Activated CD8-positive, alpha-beta T cell treated with anti-CD3 and anti-CD28 coated beads for 36 hours (primary cell): ENCODE data around the gene CDC20. TPM values are rescaled to one million over a fixed set of nuclear protein-coding genes. Genes with fewer than 3 reads are reported as not detected.

ENCODE experiments used
- ATAC-seq: fragments of 200-7000 bp; cut with Tn5 transposase; one replicate; pipeline ENCODE4 v1.10.0; 2021; ENCODE audit warnings: mild to moderate bottlenecking, moderate library complexity
- CTCF ChIA-PET: fragments of 350-600 bp; sonication (Branson Sonifier 250); formaldehyde crosslinking; loops from one replicate; lab custom pipeline; 2021; ENCODE audit warnings: antibody characterized with exemption; lab: Charles Lee
- POLR2A ChIA-PET: fragments of 350-600 bp; sonication (Branson Sonifier 250); formaldehyde crosslinking; loops from one replicate; lab custom pipeline; 2021; ENCODE audit warnings: antibody characterized with exemption; lab: Charles Lee
- DNase-seq: peaks from one replicate; pipeline ENCODE4 v3.0.0-alpha.2; 2020
- H3K27ac Mint-ChIP-seq: one replicate; pipeline ENCODE4 v1.8.0; 2021; ENCODE audit warnings: mild to moderate bottlenecking, mixed read lengths
- H3K27me3 Mint-ChIP-seq: one replicate; pipeline ENCODE4 v1.8.0; 2021; ENCODE audit warnings: mixed read lengths
- H3K36me3 Mint-ChIP-seq: one replicate; pipeline ENCODE4 v1.8.0; 2021; ENCODE audit warnings: low read depth, mixed read lengths
- H3K4me1 Mint-ChIP-seq: one replicate; pipeline ENCODE4 v1.8.0; 2021; ENCODE audit warnings: low read depth, mixed read lengths
- H3K4me3 Mint-ChIP-seq: one replicate; pipeline ENCODE4 v1.8.0; 2021; ENCODE audit warnings: mild to moderate bottlenecking, moderate library complexity, mixed read lengths
- H3K9me3 Mint-ChIP-seq: one replicate; pipeline ENCODE4 v1.8.0; 2021; ENCODE audit warnings: mixed read lengths
- intact Hi-C: fragments of 100-400 bp; cut with micrococcal nuclease; formaldehyde crosslinking; loops from one replicate; pipeline ENCODE4 v1.10.0; 2022
- total RNA-seq, 2 experiments: library from RNA; stranded (reverse); gene quantifications; one replicate each; pipeline ENCODE4 v1.2.3, GENCODE V29; 2021
- TF ChIP-seq, protein P1 (sequence below): fragments of 200-600 bp; IDR thresholded peaks from one replicate; pipeline ENCODE4 v1.8.0; 2022; ENCODE audit warnings: antibody characterized with exemption, mild to moderate bottlenecking

Gene CDC20
- total RNA-seq, 2 experiments from 2014 or later, result 160 to 167 TPM

GRCh38 chr1:43346636-43347035 lies 12.1 kb upstream of the CDC20 start:
- no peak overlapping the region for H3K4me3 Mint-ChIP-seq
- intact Hi-C loops, result no loop called here
- TF ChIP-seq, protein P1, sequence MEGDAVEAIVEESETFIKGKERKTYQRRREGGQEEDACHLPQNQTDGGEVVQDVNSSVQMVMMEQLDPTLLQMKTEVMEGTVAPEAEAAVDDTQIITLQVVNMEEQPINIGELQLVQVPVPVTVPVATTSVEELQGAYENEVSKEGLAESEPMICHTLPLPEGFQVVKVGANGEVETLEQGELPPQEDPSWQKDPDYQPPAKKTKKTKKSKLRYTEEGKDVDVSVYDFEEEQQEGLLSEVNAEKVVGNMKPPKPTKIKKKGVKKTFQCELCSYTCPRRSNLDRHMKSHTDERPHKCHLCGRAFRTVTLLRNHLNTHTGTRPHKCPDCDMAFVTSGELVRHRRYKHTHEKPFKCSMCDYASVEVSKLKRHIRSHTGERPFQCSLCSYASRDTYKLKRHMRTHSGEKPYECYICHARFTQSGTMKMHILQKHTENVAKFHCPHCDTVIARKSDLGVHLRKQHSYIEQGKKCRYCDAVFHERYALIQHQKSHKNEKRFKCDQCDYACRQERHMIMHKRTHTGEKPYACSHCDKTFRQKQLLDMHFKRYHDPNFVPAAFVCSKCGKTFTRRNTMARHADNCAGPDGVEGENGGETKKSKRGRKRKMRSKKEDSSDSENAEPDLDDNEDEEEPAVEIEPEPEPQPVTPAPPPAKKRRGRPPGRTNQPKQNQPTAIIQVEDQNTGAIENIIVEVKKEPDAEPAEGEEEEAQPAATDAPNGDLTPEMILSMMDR, result no peak
- no peaks in the 10 kb centered on the region for H3K27me3 Mint-ChIP-seq
- no peaks in the 10 kb centered on the region for H3K36me3 Mint-ChIP-seq
- no peak overlapping the region for H3K27ac Mint-ChIP-seq
- CTCF ChIA-PET, result no interaction called here
- peaks cover 12% of the 10 kb centered on the region for H3K4me1 Mint-ChIP-seq
- no peaks in the 10 kb centered on the region for H3K9me3 Mint-ChIP-seq
- DNase-seq, result no peak
- no peak for ATAC-seq
- POLR2A ChIA-PET, result interaction anchor here (0.6 kb wide), 1 partner anchor 44 kb away, joined by 3 read pairs; the partner anchor contains the start of genes MED8 and SZT2

DNA sequence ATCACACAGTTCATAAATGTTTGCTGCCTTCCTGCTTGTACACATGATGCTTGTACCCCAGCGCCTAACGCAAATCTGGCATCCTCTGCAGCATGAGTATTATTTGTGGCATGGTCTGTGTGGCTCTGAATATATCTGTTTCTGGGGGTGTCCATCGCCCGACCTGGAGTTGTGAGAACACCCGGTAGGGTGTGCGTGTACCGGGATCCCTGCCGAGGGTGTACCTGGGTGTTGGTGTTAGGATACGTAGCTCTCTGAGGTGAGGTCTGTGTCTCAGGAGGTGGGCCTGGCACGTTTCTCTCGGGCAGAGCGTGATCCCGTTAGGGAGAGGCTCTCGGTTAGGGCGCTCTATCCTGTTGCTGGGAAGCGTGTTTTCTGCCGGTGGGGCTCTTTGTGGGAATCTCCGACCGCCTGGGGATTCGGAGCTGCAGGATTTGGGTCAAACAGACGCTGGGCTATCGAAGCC lies 10.4 kb upstream of the CDC20 start:
- ChIA-PET CTCF (no interaction called here), POLR2A (interaction anchor here (0.8 to 1.0 kb wide), 2 partner anchors 10 to 14 kb away, joined by 3 read pairs; no protein-coding TSS in a partner anchor)

DNA sequence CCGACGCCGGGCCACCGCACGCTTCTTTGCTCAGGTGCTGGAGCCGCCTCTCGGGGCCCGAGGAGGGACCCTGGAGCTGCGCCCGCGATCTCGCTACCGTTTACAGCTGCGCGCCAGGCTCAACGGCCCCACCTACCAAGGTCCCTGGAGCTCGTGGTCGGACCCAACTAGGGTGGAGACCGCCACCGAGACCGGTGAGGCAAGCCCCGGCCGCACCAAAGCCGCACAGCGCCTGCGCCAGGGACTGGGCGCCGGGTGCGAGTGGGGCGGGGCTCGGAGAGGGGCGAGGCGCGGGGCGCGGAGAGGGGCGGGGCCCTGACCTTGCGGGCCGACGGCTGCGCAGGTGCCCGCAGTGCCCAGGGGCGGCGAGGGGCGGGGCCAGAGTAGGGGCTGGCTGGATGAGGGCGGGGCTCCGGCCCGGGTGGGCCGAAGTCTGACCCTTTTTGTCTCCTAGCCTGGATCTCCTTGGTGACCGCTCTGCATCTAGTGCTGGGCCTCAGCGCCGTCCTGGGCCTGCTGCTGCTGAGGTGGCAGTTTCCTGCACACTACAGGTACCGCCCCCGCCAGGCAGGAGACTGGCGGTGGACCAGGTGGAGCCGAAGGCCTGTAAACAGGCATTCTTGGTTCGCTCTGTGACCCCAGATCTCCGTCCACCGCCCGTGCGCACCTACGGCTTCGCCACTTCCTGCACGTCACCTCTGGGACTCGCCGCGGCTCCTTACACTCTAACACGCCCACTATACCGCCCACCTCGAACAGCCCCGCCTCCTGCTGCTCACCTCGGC lies 9.8 kb upstream of the CDC20 start:
- TF ChIP-seq, protein P1, result no peak
- H3K9me3 Mint-ChIP-seq, result no peaks in the 10 kb centered on the region
- no peaks in the 10 kb centered on the region for H3K36me3 Mint-ChIP-seq
- peak; percentile 84 for ATAC-seq
- DNase-seq, result peak; percentile 88
- H3K27ac Mint-ChIP-seq, result peak overlapping the region; percentile 88
- H3K4me3 Mint-ChIP-seq, result peak overlapping the region; percentile 71
- H3K4me1 Mint-ChIP-seq, result peaks cover 12% of the 10 kb centered on the region
- ChIA-PET CTCF (no interaction called here), POLR2A (interaction anchor here (0.8 to 1.0 kb wide), 2 partner anchors 9 to 13 kb away, joined by 3 read pairs; no protein-coding TSS in a partner anchor)
- H3K27me3 Mint-ChIP-seq, result no peaks in the 10 kb centered on the region
- intact Hi-C loops, result no loop called here

More for the DNA sequence above, 10.4 kb upstream of the CDC20 start:
- Mint-ChIP-seq H3K27ac (peak overlapping the region; percentile 35), H3K27me3 (no peaks in the 10 kb centered on the region), H3K36me3 (no peaks in the 10 kb centered on the region), H3K9me3 (no peaks in the 10 kb centered on the region), H3K4me3 (peak overlapping the region; percentile 46), H3K4me1 (peaks cover 12% of the 10 kb centered on the region)
- TF ChIP-seq, protein P1, result no peak
- no peak for DNase-seq
- no peak for ATAC-seq
- intact Hi-C loops, result no loop called here

- Mint-ChIP-seq H3K9me3 (no peaks in the 10 kb centered on the region), H3K4me3 (peak overlapping the region; percentile 71), H3K27me3 (no peaks in the 10 kb centered on the region), H3K36me3 (no peaks in the 10 kb centered on the region), H3K27ac (peak overlapping the region; percentile 88), H3K4me1 (peaks cover 12% of the 10 kb centered on the region)
- ChIA-PET POLR2A (interaction anchor here (1.1 kb wide), 1 partner anchor 18 kb away, joined by 4 read pairs; the partner anchor contains the start of gene ELOVL1), CTCF (no interaction called here)
- intact Hi-C loops, result no loop called here
- DNase-seq (no peak), ATAC-seq (no peak)
- TF ChIP-seq, protein P1, result no peak
Observed at GRCh38 chr1:43349594-43350306, 9.0 kb upstream of the CDC20 start.
